Tibial nerve (tissue), 4 donors: Measurements from ENCODE around the gene GUCA2B. TPM values are rescaled to one million over a fixed set of nuclear protein-coding genes. Genes with fewer than 3 reads are reported as not detected.

Experiments
- DNase-seq, 2 donors: peaks; one replicate each; pipeline ENCODE4 v3.0.0-alpha.2; 2019; ENCODE audit warnings: low spot score in 2 of 2
- H3K27ac ChIP-seq, 4 donors: fragments of 200-600 bp; sonication (generic) in 3 of 4; one replicate each; pipeline ENCODE4 v1.5.1; 2017 to 2019; ENCODE audit warnings: mild to moderate bottlenecking in 1 of 4
- H3K27me3 ChIP-seq, 2 donors: fragments of 200-600 bp; sonication (generic) in 1 of 2; one replicate each; pipeline versions ENCODE4 v1.5.1 to v1.6.0; 2017 to 2019
- H3K36me3 ChIP-seq, 3 donors: fragments of 200-600 bp; sonication (generic); one replicate each; pipeline ENCODE4 v1.5.1; 2018 to 2019
- H3K4me1 ChIP-seq, 4 donors: fragments of 200-600 bp; sonication (generic) in 3 of 4; one replicate each; pipeline ENCODE4 v1.5.1; 2017 to 2019
- H3K4me3 ChIP-seq, 4 donors: fragments of 200-600 bp; sonication (generic) in 3 of 4; one replicate each; pipeline ENCODE4 v1.5.1; 2017 to 2019; ENCODE audit warnings: mild to moderate bottlenecking in 1 of 4, moderate library complexity in 1 of 4
- H3K9me3 ChIP-seq, 4 donors: fragments of 200-600 bp; sonication (generic) in 3 of 4; one replicate each; pipeline ENCODE4 v1.5.1; 2017 to 2019
- EP300 ChIP-seq, 2 donors: sonication (generic); formaldehyde crosslinking; IDR thresholded peaks; one replicate each; pipeline ENCODE4 v1.6.1; 2017; ENCODE audit warnings: antibody characterized with exemption in 2 of 2, mild to moderate bottlenecking in 1 of 2
- POLR2A ChIP-seq, 2 donors: fragments of 450-650 bp; IDR thresholded peaks; one replicate each; pipeline ENCODE4 v1.6.1; 2017; ENCODE audit warnings: antibody characterized with exemption in 2 of 2, mild to moderate bottlenecking in 2 of 2, moderate library complexity in 2 of 2
- WGBS, 2 donors: methylation state at CpG; one replicate each; pipeline ENCODE4 v1.1.5; 2018; 5-methylcytosine and 5-hydroxymethylcytosine counted together
- total RNA-seq, 4 donors: library from RNA; depleted of rRNA; stranded (reverse); fragments of >200 nt; gene quantifications; one replicate each; pipeline ENCODE4 v1.1.0, GENCODE V29; 2016
- TF ChIP-seq, protein P1 (sequence below), 5 experiments: fragments of 200-600 bp in 3 of 5; fragments of 450-650 bp in 2 of 5; sonication (generic) in 3 of 5; IDR thresholded peaks; one replicate each; pipeline ENCODE4 v1.5.1; 2016 to 2019; ENCODE audit warnings: antibody characterized with exemption in 5 of 5, mild to moderate bottlenecking in 3 of 5, moderate library complexity in 2 of 5

Gene GUCA2B
- total RNA-seq, 4 donors from 2014 or later = not detected

GRCh38 chr1:42189931-42190853 is 37.0 kb downstream of the GUCA2B start:
- Histone ChIP-seq H3K4me3 (no peak overlapping the region), H3K27me3 (no peaks in the 10 kb centered on the region), H3K4me1 (peaks cover 0 to 6% (median 0%) of the 10 kb centered on the region in 4 donors), H3K27ac (no peak overlapping the region), H3K36me3 (peaks cover 0 to 62% (median 3%) of the 10 kb centered on the region in 3 donors), H3K9me3 (no peaks in the 10 kb centered on the region)
- no peak for DNase-seq
- WGBS, 2 donors = 85 to 88% methylated on average over 6 of the region's 6 CpGs
- TF ChIP-seq POLR2A (IDR thresholded peaks at IDR 0.05) (no peak), EP300 (IDR thresholded peaks at IDR 0.05) (no peak)
- TF ChIP-seq, protein P1, sequence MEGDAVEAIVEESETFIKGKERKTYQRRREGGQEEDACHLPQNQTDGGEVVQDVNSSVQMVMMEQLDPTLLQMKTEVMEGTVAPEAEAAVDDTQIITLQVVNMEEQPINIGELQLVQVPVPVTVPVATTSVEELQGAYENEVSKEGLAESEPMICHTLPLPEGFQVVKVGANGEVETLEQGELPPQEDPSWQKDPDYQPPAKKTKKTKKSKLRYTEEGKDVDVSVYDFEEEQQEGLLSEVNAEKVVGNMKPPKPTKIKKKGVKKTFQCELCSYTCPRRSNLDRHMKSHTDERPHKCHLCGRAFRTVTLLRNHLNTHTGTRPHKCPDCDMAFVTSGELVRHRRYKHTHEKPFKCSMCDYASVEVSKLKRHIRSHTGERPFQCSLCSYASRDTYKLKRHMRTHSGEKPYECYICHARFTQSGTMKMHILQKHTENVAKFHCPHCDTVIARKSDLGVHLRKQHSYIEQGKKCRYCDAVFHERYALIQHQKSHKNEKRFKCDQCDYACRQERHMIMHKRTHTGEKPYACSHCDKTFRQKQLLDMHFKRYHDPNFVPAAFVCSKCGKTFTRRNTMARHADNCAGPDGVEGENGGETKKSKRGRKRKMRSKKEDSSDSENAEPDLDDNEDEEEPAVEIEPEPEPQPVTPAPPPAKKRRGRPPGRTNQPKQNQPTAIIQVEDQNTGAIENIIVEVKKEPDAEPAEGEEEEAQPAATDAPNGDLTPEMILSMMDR (IDR thresholded peaks at IDR 0.05) = no peak

DNA sequence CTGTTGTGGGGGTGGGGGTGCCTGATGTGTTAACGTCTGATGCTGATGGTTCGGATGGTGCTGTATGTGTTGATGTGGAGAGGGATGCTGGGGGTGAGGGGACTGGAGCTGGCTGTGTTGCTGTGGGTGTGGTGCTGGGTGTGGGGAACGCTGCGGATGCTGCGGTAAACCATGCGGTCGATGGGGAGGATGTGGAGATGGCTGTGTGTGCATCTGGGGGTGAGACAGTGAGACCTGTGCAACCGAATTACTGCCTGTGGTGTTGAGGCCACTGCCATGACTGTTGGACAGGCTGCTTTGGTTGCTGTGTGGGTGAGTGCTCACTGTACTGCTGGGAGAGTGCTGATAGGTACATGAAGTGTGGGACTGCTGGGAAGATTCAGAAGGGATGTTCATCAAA is 38.1 kb downstream of the GUCA2B start:
- H3K36me3 ChIP-seq = peaks cover 0 to 72% (median 3%) of the 10 kb centered on the region in 3 donors
- no peak for DNase-seq
- H3K27ac ChIP-seq = no peak overlapping the region
- WGBS, 2 donors = 87 to 93% methylated on average over 8 of the region's 8 CpGs
- peaks cover 0 to 5% (median 0%) of the 10 kb centered on the region in 4 donors for H3K4me1 ChIP-seq
- H3K4me3 ChIP-seq = no peak overlapping the region
- TF ChIP-seq POLR2A (IDR thresholded peaks at IDR 0.05) (no peak), EP300 (IDR thresholded peaks at IDR 0.05) (no peak)
- TF ChIP-seq, protein P1 (IDR thresholded peaks at IDR 0.05) = no peak
- no peaks in the 10 kb centered on the region for H3K9me3 ChIP-seq
- H3K27me3 ChIP-seq = no peaks in the 10 kb centered on the region

DNA sequence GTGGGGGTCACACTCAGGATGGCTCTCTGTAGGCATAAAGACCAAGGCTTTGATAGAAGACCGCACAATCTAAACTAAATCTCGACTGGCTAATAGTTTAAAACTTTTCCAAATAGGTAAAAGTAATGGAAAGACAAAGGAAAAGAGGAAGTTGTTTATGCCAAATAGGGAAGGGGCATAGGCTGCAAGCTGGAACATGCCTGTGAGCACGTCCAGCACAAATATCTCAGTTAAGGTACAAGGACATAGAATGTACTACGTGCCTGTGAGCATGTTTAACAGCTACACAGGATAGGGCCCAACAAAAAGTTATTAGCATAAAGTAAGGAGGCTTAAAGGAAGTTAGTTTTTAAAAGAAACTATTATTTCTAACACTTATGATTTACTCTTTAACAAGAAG is 38.9 kb downstream of the GUCA2B start:
- 84 to 88% methylated on average over 4 of the region's 4 CpGs for WGBS, 2 donors
- no peak for DNase-seq
- TF ChIP-seq EP300 (IDR thresholded peaks at IDR 0.05) = no peak
- TF ChIP-seq POLR2A (IDR thresholded peaks at IDR 0.05) = no peak
- TF ChIP-seq, protein P1 (IDR thresholded peaks at IDR 0.05) = no peak
- Histone ChIP-seq H3K27ac (no peak overlapping the region), H3K4me3 (no peak overlapping the region), H3K27me3 (no peaks in the 10 kb centered on the region), H3K36me3 (peaks cover 0 to 72% (median under 1%) of the 10 kb centered on the region in 3 donors), H3K9me3 (no peaks in the 10 kb centered on the region), H3K4me1 (no peaks in the 10 kb centered on the region)

- H3K27me3 ChIP-seq = no peaks in the 10 kb centered on the region
- no peak overlapping the region for H3K4me3 ChIP-seq
- TF ChIP-seq, protein P1 (IDR thresholded peaks at IDR 0.05) = no peak
- no peak for TF ChIP-seq EP300 (IDR thresholded peaks at IDR 0.05)
- TF ChIP-seq POLR2A (IDR thresholded peaks at IDR 0.05) = no peak
- no peaks in the 10 kb centered on the region for H3K9me3 ChIP-seq
- H3K27ac ChIP-seq = no peak overlapping the region
- WGBS, 2 donors = 92 to 95% methylated on average over 3 of the region's 3 CpGs
- H3K36me3 ChIP-seq = peaks cover 0 to 63% (median 0%) of the 10 kb centered on the region in 3 donors
- H3K4me1 ChIP-seq = no peaks in the 10 kb centered on the region
- DNase-seq = no peak
These were observed 42.6 kb downstream of the GUCA2B start for GRCh38 chr1:42195841-42196240.

DNA sequence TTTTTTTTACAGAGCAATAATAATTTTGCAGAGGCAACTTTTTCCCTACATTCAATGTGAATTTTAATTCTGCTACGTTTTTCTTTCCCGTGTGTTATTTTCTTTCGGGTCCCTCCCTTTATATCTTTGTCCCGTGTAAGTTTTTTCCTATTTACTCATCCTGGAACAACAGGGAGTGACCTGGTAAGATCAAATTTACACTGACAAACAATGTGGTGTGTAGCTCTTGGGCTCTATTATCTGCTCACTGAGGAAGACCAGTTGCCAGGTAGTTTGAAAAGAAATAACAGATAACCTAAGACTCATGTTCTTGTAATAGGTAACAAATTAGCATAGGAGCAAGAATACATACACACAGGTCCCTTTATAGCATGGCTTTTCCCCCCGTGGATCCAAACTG is 45.0 kb downstream of the GUCA2B start:
- Histone ChIP-seq H3K36me3 (peaks cover 0 to 75% (median 0%) of the 10 kb centered on the region in 3 donors), H3K4me1 (no peaks in the 10 kb centered on the region), H3K4me3 (no peak overlapping the region), H3K27me3 (no peaks in the 10 kb centered on the region), H3K9me3 (peaks cover 0 to 11% (median 0%) of the 10 kb centered on the region in 4 donors), H3K27ac (no peak overlapping the region)
- WGBS, 2 donors = 82 to 88% methylated on average over 5 of the region's 5 CpGs
- no peak for DNase-seq
- TF ChIP-seq POLR2A (IDR thresholded peaks at IDR 0.05) (no peak), EP300 (IDR thresholded peaks at IDR 0.05) (no peak)
- TF ChIP-seq, protein P1 (IDR thresholded peaks at IDR 0.05) = no peak
